ENCODE measurements around the gene SQSTM1.
A peak's percentile ranks its signal among the peaks of the same experiment; 100 is the strongest.
"Not testable (repeated sequence)": the region's sequence is repeated elsewhere in the genome, so short reads cannot be mapped to it uniquely, and the experiment has no call there.

The SQSTM1 gene

GRCh38 chr5:179820483-179821297, at the start of gene SQSTM1:
Gene SQSTM1 (plus strand): TSS chr5:179820905. CDS start chr5:179820937, 32 bp downstream.
- no peaks in the 10 kb centered on the region for H3K27me3 Mint-ChIP-seq
- H3K27ac Mint-ChIP-seq: peak within 1 kb of the TSS; percentile 94 to 98
- peaks cover 80% of the 10 kb centered on the region for H3K4me1 Mint-ChIP-seq
- ATAC-seq: peak; percentile 53
- H3K9me3 Mint-ChIP-seq: no peaks in the 10 kb centered on the region
- H3K4me3 Mint-ChIP-seq: peak within 1 kb of the TSS; percentile 88 to 94
- peak; percentile 83 to 87 for DNase-seq

DNA sequence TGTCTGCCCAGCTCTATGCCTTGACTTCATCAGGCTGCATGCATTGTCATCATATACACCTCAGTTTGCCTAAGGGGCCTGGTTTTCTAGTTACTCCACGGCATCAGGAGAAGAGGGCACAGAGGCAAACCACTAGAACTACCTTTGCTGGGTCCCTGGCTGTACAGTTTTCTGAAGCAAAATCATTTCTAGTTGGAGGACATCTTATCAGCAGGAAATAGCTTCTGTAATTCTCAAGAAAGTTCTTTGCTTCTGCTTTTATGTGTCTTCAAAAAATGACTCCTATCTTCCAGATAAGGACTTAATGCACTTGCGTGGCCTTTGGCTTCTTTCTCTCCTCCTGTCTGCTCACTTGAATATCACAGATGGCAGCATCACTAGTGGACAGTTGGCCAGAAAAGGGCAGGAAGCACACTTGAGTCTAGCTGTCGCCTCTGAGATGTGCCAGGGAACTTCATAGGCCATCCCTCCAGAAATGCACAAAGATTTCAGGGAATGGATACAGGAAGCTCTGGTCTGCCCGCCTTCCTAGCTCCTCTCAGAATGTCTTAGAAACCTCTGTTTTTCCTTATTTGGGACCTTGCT, 49.3 kb upstream of the SQSTM1 start:
- Mint-ChIP-seq H3K9me3 (no peaks in the 10 kb centered on the region), H3K4me1 (peaks cover 10% of the 10 kb centered on the region), H3K27me3 (no peaks in the 10 kb centered on the region), H3K27ac (peak overlapping the region; percentile 13 to 40), H3K4me3 (no peak overlapping the region)
- ATAC-seq (no peak), DNase-seq (no peak)

DNA sequence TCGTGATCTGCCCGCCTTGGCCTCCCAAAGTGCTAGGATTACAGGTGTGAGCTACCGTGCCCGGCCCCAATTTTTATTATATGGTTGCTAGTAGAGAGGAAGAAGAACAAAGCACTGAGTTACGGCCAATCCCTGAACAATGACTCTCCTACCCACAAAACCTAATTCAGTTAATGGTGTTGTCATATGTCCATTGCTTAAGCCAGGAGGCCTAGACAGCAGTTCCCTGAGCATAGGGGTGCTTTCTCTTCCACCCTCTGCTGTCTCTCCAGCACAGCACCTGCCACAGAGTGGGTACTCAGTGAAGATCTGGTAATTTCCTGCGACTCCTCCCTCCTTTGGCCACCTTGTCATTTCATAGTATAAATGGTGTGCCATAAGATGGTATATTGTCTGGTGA, 48.4 kb upstream of the SQSTM1 start:
- H3K4me3 Mint-ChIP-seq: no peak overlapping the region
- peaks cover 8% of the 10 kb centered on the region for H3K4me1 Mint-ChIP-seq
- DNase-seq (no peak), ATAC-seq (no peak)
- H3K27ac Mint-ChIP-seq: no peak overlapping the region
- no peaks in the 10 kb centered on the region for H3K9me3 Mint-ChIP-seq
- H3K27me3 Mint-ChIP-seq: no peaks in the 10 kb centered on the region

GRCh38 chr5:179773686-179774040, 47.0 kb upstream of the SQSTM1 start:
- Mint-ChIP-seq H3K4me3 (no peak overlapping the region), H3K27me3 (no peaks in the 10 kb centered on the region), H3K4me1 (no peaks in the 10 kb centered on the region), H3K9me3 (no peaks in the 10 kb centered on the region), H3K27ac (peak overlapping the region in 1 of 2 donors; percentile 41)
- DNase-seq (no peak), ATAC-seq (no peak)

DNA sequence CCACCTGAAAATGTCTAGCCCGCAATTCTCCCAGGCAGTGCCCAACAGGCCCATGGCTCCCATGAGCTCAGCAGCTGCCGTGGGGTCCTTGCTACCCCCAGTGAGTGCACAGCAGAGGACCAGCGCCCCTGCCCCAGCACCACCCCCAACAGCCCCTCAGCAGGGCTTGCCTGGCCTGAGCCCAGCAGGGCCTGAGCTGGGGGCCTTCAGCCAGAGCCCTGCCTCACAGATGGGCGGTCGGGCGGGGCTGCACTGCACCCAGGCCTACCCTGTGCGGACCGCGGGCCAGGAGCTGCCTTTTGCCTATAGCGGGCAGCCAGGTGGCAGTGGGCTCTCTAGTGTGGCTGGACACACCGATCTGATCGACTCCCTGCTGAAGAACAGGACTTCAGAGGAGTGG, 46.3 kb upstream of the SQSTM1 start:
- ATAC-seq: peak; percentile 46
- no peak overlapping the region for H3K27ac Mint-ChIP-seq
- no peak for DNase-seq
- no peak overlapping the region for H3K4me3 Mint-ChIP-seq
- H3K9me3 Mint-ChIP-seq: no peaks in the 10 kb centered on the region
- no peaks in the 10 kb centered on the region for H3K27me3 Mint-ChIP-seq
- H3K4me1 Mint-ChIP-seq: no peaks in the 10 kb centered on the region

GRCh38 chr5:179776411-179776938, 44.2 kb upstream of the SQSTM1 start:
- DNase-seq (no peak), ATAC-seq (no peak)
- Mint-ChIP-seq H3K9me3 (no peaks in the 10 kb centered on the region), H3K4me1 (no peaks in the 10 kb centered on the region), H3K4me3 (no peak overlapping the region), H3K27me3 (no peaks in the 10 kb centered on the region), H3K27ac (peak overlapping the region in 1 of 2 donors; percentile 87)

DNA sequence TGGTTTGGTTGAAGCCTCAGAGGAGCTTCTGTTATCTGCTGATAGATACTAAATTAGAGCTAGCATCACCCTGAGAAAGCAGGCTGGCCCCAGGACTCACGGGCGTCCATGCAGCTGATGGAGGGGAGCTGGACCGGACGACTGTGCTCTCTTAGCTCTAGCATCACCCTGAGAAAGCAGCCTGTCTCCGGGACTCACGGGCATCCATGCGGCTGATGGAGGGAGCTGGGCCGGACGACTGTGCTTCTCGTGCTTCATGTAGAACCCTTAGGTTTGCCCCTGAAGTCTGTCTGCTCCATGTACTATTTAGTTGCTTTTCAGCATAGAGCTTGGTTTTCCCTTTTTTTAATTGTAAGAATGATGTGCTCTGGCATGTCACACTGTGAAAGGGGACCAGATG, 43.2 kb upstream of the SQSTM1 start:
- no peak overlapping the region for H3K4me3 Mint-ChIP-seq
- no peaks in the 10 kb centered on the region for H3K9me3 Mint-ChIP-seq
- no peaks in the 10 kb centered on the region for H3K27me3 Mint-ChIP-seq
- peak overlapping the region in 1 of 2 donors; percentile 48 for H3K27ac Mint-ChIP-seq
- no peak for ATAC-seq
- H3K4me1 Mint-ChIP-seq: no peaks in the 10 kb centered on the region
- no peak for DNase-seq

DNA sequence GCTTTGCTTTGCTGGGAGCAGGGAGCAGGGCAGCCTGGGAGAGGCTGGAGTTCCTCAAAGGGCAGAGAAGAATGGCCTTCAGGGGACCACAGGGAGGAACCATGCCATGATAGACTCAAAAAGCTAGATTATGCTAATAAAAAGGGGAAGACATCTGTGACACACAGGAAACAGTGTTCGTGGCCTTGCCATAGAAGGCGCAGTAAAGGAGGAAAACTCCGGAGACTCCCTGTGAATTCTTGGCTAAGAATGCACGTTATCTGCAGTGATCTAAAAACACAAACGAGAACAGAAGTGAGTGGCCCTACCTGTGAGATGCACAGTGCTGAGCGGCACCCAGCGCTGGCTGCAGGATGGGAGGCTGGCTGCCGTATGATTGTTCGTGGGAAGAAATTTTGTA, 42.8 kb upstream of the SQSTM1 start:
- ATAC-seq: no peak

DNA sequence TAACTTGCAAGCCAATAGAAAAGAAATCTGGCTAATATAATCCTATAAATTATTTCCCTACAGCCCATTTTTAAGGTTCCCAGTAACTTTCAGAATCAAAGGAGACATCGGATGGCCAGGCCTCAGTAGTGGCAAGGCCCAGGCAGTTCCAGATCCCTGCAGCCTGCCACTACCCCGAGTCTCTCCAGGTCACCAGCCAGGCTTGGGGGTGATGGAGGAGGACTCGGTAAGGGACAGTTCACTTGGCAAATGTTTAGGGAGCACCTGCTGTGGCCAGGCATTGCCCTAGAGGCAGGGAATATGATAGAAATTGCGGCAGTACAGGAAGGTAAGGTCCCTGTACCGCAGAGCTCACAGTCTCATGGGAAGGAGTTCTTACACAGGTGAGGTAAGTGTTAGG, 42.1 kb upstream of the SQSTM1 start:
- Mint-ChIP-seq H3K27ac (no peak overlapping the region), H3K9me3 (no peaks in the 10 kb centered on the region), H3K4me1 (no peaks in the 10 kb centered on the region), H3K27me3 (no peaks in the 10 kb centered on the region), H3K4me3 (no peak overlapping the region)
- ATAC-seq: no peak
- DNase-seq: no peak

More for the DNA sequence above, 42.8 kb upstream of the SQSTM1 start:
- Mint-ChIP-seq H3K27me3 (no peaks in the 10 kb centered on the region), H3K9me3 (no peaks in the 10 kb centered on the region), H3K27ac (peak overlapping the region in 1 of 2 donors; percentile 12), H3K4me3 (no peak overlapping the region), H3K4me1 (no peaks in the 10 kb centered on the region)
- DNase-seq: no peak

DNA sequence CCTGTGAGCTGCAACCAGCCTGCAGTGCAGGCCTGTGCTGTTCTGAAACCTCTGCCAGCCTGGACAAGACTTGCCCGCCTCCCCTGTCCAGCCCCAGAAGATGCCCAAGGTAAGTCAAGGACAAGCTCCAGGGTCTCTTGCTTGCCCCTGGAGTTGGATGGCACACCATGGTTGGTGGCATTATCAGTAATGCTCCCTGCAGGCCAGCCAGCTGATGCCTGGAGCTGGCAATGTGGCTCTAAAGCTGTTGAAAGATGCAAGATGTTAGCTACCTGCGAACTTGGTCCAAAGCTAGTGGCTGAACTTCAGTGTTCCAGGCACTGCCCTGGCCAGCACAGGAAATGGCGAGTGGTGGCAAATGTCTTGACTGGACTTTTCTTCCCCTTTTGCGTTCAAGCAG, 40.9 kb upstream of the SQSTM1 start:
- DNase-seq (no peak), ATAC-seq (no peak)
- Mint-ChIP-seq H3K9me3 (no peaks in the 10 kb centered on the region), H3K27me3 (no peaks in the 10 kb centered on the region), H3K4me3 (no peak overlapping the region), H3K27ac (no peak overlapping the region), H3K4me1 (no peaks in the 10 kb centered on the region)

- Mint-ChIP-seq H3K27me3 (no peaks in the 10 kb centered on the region), H3K27ac (no peak overlapping the region)
- DNase-seq: no peak
These were observed 40.3 kb upstream of the SQSTM1 start for GRCh38 chr5:179780362-179780761.

GRCh38 chr5:179781846-179782245, 38.9 kb upstream of the SQSTM1 start:
- Mint-ChIP-seq H3K4me1 (no peaks in the 10 kb centered on the region), H3K4me3 (no peak overlapping the region), H3K27me3 (no peaks in the 10 kb centered on the region), H3K27ac (peak overlapping the region in 1 of 2 donors; percentile 16), H3K9me3 (no peaks in the 10 kb centered on the region)
- ATAC-seq (no peak), DNase-seq (no peak)

More at GRCh38 chr5:179780362-179780761, 40.3 kb upstream of the SQSTM1 start:
- Mint-ChIP-seq H3K9me3 (no peaks in the 10 kb centered on the region), H3K4me3 (no peak overlapping the region), H3K4me1 (no peaks in the 10 kb centered on the region)
- no peak for ATAC-seq

- H3K27ac Mint-ChIP-seq: peak overlapping the region in 1 of 2 donors; percentile 75
- H3K4me3 Mint-ChIP-seq: no peak overlapping the region
- ATAC-seq (no peak), DNase-seq (no peak)
- no peaks in the 10 kb centered on the region for H3K27me3 Mint-ChIP-seq
- no peaks in the 10 kb centered on the region for H3K9me3 Mint-ChIP-seq
- H3K4me1 Mint-ChIP-seq: no peaks in the 10 kb centered on the region
These were observed 37.6 kb upstream of the SQSTM1 start for GRCh38 chr5:179783128-179783527.

- peaks cover 3% of the 10 kb centered on the region for H3K4me1 Mint-ChIP-seq
- no peaks in the 10 kb centered on the region for H3K9me3 Mint-ChIP-seq
- H3K27ac Mint-ChIP-seq: no peak overlapping the region
- ATAC-seq (peak; percentile 14), DNase-seq (no peak)
- no peak overlapping the region for H3K4me3 Mint-ChIP-seq
- H3K27me3 Mint-ChIP-seq: no peaks in the 10 kb centered on the region
These were observed 33.8 kb upstream of the SQSTM1 start for GRCh38 chr5:179786861-179787260.

DNA sequence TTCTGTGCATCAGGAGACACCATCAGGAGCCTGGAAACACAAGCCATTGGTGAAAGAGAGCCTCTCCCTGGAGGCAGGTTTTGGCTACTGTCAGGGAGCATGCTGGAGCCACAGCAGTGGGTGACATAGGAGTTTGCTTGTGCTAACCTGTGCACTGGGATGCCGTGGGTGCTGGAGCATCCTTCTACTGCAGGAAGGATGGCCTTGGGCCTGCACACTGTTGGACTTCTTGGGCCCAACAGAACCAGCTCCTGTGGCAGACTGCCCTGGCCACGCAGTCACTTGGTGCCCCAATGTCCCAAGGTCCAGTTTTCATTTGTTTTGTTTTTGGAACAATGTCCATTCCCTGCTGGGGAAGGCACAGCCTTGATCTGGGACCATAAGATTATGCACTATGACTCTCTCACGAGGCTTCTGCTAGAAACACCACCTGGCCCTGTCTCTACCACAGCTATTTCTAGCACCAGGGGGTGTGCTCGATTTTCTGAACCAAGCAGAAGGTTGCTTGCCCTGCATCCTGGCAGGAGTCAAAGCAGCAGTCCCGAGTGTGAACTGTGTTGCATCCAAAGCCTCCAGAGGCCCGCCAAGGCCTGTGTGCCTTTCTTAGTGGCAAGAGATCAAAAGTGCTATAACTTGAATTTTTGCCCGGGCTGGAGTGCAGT, 32.4 kb upstream of the SQSTM1 start:
- Mint-ChIP-seq H3K4me1 (peaks cover 15% of the 10 kb centered on the region), H3K27ac (peak overlapping the region in 1 of 2 donors; percentile 42)

DNA sequence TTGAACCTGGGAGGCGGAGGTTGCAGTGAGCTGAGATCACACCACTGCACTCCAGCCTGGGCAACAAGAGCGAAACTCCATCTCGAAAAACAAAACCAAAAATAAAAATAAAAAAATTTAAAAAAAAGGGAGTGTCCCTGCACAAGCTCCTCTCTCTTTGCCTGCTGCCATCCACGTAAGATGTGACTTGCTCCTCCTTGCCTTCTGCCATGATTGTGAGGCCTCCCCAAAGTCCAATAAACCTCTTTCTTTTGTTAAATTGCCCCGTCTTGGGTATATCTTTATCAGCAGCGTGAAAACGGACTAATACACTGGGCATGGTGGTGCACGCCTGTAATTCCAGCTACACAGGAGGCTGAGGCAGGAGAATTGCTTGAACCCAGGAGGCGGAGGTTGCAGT, 31.4 kb upstream of the SQSTM1 start:
- H3K4me3 Mint-ChIP-seq, H3K27me3 Mint-ChIP-seq, DNase-seq, H3K9me3 Mint-ChIP-seq, ATAC-seq: not testable (repeated sequence)
- Mint-ChIP-seq H3K27ac (peak overlapping the region in 1 of 2 donors; percentile 72), H3K4me1 (peaks cover 25% of the 10 kb centered on the region)

More for the DNA sequence above, 32.4 kb upstream of the SQSTM1 start:
- no peak for ATAC-seq
- DNase-seq: no peak
- Mint-ChIP-seq H3K9me3 (no peaks in the 10 kb centered on the region), H3K27me3 (no peaks in the 10 kb centered on the region), H3K4me3 (no peak overlapping the region)
